H1 (cell line): ENCODE measurements around the gene CPZ. TPM values are rescaled to one million over a fixed set of nuclear protein-coding genes. Genes with fewer than 3 reads are reported as not detected.

Experiments used
- CTCF ChIA-PET: fragments of 300-600 bp; sonication (Branson Sonifier 250); formaldehyde crosslinking; loops from one replicate; lab custom pipeline; 2021; ENCODE audit not compliant: partially characterized antibody; lab: Charles Lee
- POLR2A ChIA-PET: fragments of 300-600 bp; sonication (Branson Sonifier 250); formaldehyde crosslinking; loops from one replicate; lab custom pipeline; 2021; ENCODE audit warnings: inconsistent platforms; ENCODE audit not compliant: partially characterized antibody; lab: Charles Lee
- DNase-seq, 2 experiments: peaks; one replicate each; pipeline versions ENCODE4 v3.0.0 to v3.0.0-alpha.2; 2010 to 2022; ENCODE audit warnings: low spot score in 2 of 2, low read depth in 1 of 2, mixed read lengths in 1 of 2
- FAIRE-seq: peaks from 2 replicates; lab custom pipeline; 2011; peaks lifted over from hg19 to GRCh38; lab: Jason Lieb, UNC
- H2AFZ ChIP-seq: 2 replicates; pipeline ENCODE4 v1.8.1; 2012; ENCODE audit warnings: low read length, inconsistent platforms
- H2AK5ac ChIP-seq: 2 replicates; pipeline ENCODE4 v1.6.1; 2013; ENCODE audit warnings: low read depth, low read length
- H2BK120ac ChIP-seq: replicated peaks from 2 replicates; pipeline ENCODE3; 2013; ENCODE audit warnings: low read depth, low read length, inconsistent platforms
- H2BK12ac ChIP-seq: 2 replicates; pipeline ENCODE4 v1.6.1; 2013; ENCODE audit warnings: low read depth, low read length
- H2BK15ac ChIP-seq: 2 replicates; pipeline ENCODE4 v1.6.1; 2013; ENCODE audit warnings: low read length
- H2BK20ac ChIP-seq: 2 replicates; pipeline ENCODE4 v1.6.1; 2013; ENCODE audit warnings: low read length
- H2BK5ac ChIP-seq: 2 replicates; pipeline ENCODE4 v1.6.1; 2013; ENCODE audit warnings: low read depth, low read length
- H3K14ac ChIP-seq: 2 replicates; pipeline ENCODE4 v1.6.1; 2013; ENCODE audit warnings: inconsistent platforms; ENCODE audit not compliant: insufficient read length
- H3K18ac ChIP-seq: 2 replicates; pipeline ENCODE4 v1.6.1; 2013; ENCODE audit warnings: low read length; ENCODE audit errors: extremely low read depth
- H3K23ac ChIP-seq: 2 replicates; pipeline ENCODE4 v1.6.1; 2013; ENCODE audit warnings: inconsistent platforms; ENCODE audit not compliant: insufficient read length
- H3K23me2 ChIP-seq: 2 replicates; pipeline ENCODE4 v1.6.1; 2013; ENCODE audit warnings: low read depth, low read length
- H3K27ac ChIP-seq: 2 replicates; pipeline ENCODE4 v1.6.1; 2011; ENCODE audit warnings: low read depth, low read length, inconsistent platforms
- H3K27me3 ChIP-seq, 4 experiments: replicated peaks in 1 of 4; 1 replicate in 1 of 4; 2 replicates in 3 of 4; pipeline versions ENCODE4 v1.6.1 to v1.8.1; 2011 to 2013; ENCODE audit warnings: low read length in 3 of 4, mild to moderate bottlenecking in 3 of 4, inconsistent platforms in 2 of 4, mixed read lengths in 2 of 4, moderate library complexity in 1 of 4; ENCODE audit not compliant: control insufficient read depth in 3 of 4, insufficient read depth in 3 of 4; ENCODE audit errors: extremely low read depth in 1 of 4
- H3K36me3 ChIP-seq, 4 experiments: 2 replicates each; pipeline versions ENCODE4 v1.6.1 to v1.8.1; 2011 to 2013; ENCODE audit warnings: mild to moderate bottlenecking in 4 of 4, low read length in 3 of 4, moderate library complexity in 2 of 4, control low read depth in 1 of 4, inconsistent platforms in 1 of 4; ENCODE audit not compliant: insufficient read depth in 4 of 4, control insufficient read depth in 2 of 4
- H3K4ac ChIP-seq: replicated peaks from 2 replicates; pipeline ENCODE3; 2013; ENCODE audit warnings: low read length, low read depth, mixed read lengths, inconsistent platforms; ENCODE audit not compliant: insufficient read length
- H3K4me1 ChIP-seq, 4 experiments: replicated peaks in 1 of 4; 1 replicate in 1 of 4; 2 replicates in 3 of 4; pipeline versions ENCODE4 v1.6.1 to v1.8.1; 2011 to 2013; ENCODE audit warnings: low read length in 3 of 4, inconsistent platforms in 2 of 4, mixed read lengths in 1 of 4; ENCODE audit not compliant: insufficient read depth in 4 of 4, control insufficient read depth in 3 of 4
- H3K4me2 ChIP-seq, 2 experiments: 2 replicates each; pipeline versions ENCODE4 v1.6.1 to v1.8.1; 2011 to 2013; ENCODE audit warnings: low read depth in 2 of 2, low read length in 2 of 2, control low read depth in 1 of 2, inconsistent platforms in 1 of 2, mild to moderate bottlenecking in 1 of 2; ENCODE audit not compliant: insufficient read depth in 1 of 2
- H3K4me3 ChIP-seq, 4 experiments: fragments of 200-600, 300-600 bp in 1 of 4; sonication (generic), shearing (Covaris generic), sonication (Bioruptor Twin) in 1 of 4; 2 replicates each; pipeline versions ENCODE4 v1.5.1 to v1.8.1; 2011 to 2016; ENCODE audit warnings: low read length in 4 of 4, low read depth in 3 of 4, control low read depth in 2 of 4, inconsistent platforms in 2 of 4, mild to moderate bottlenecking in 2 of 4, mixed read lengths in 1 of 4, moderate library complexity in 1 of 4; ENCODE audit not compliant: insufficient read depth in 2 of 4; ENCODE audit errors: extremely low read depth in 1 of 4
- H3K56ac ChIP-seq: replicated peaks from 2 replicates; pipeline ENCODE3; 2013; ENCODE audit warnings: low read depth, mild to moderate bottlenecking, mixed read lengths, low read length, inconsistent platforms; ENCODE audit not compliant: insufficient read length
- H3K79me1 ChIP-seq: 2 replicates; pipeline ENCODE4 v1.6.1; 2013; ENCODE audit warnings: low read depth, low read length, control low read depth
- H3K79me2 ChIP-seq, 2 experiments: 2 replicates each; pipeline versions ENCODE4 v1.6.1 to v1.8.1; 2012 to 2013; ENCODE audit warnings: low read length in 2 of 2, mild to moderate bottlenecking in 2 of 2, inconsistent platforms in 1 of 2; ENCODE audit not compliant: insufficient read depth in 2 of 2, control insufficient read depth in 1 of 2
- H3K9ac ChIP-seq, 4 experiments: replicated peaks in 1 of 4; 1 replicate in 1 of 4; 2 replicates in 3 of 4; pipeline versions ENCODE4 v1.6.1 to v1.8.1; 2011 to 2013; ENCODE audit warnings: low read depth in 3 of 4, low read length in 3 of 4, control low read depth in 2 of 4, mild to moderate bottlenecking in 2 of 4, moderate library complexity in 2 of 4, inconsistent platforms in 1 of 4; ENCODE audit errors: extremely low read depth in 1 of 4
- H3K9me3 ChIP-seq, 2 experiments: 2 replicates each; pipeline versions ENCODE4 v1.6.1 to v1.8.1; 2012 to 2013; ENCODE audit warnings: mild to moderate bottlenecking in 2 of 2, moderate library complexity in 2 of 2, control low read depth in 1 of 2, inconsistent platforms in 1 of 2, low read depth in 1 of 2, low read length in 1 of 2, mixed read lengths in 1 of 2; ENCODE audit not compliant: insufficient read depth in 2 of 2
- H4K20me1 ChIP-seq, 2 experiments: replicated peaks in 1 of 2; 2 replicates each; pipeline versions ENCODE3 to v1.8.1; 2011 to 2013; ENCODE audit warnings: inconsistent platforms in 2 of 2, low read length in 2 of 2, mild to moderate bottlenecking in 1 of 2; ENCODE audit not compliant: insufficient read depth in 2 of 2, control insufficient read depth in 1 of 2
- H4K5ac ChIP-seq: 2 replicates; pipeline ENCODE4 v1.6.1; 2013; ENCODE audit warnings: low read length, low read depth, mixed read lengths, inconsistent platforms; ENCODE audit not compliant: insufficient read length
- H4K8ac ChIP-seq: 2 replicates; pipeline ENCODE4 v1.8.0; 2013; ENCODE audit warnings: mild to moderate bottlenecking, moderate library complexity, low read length, inconsistent platforms; ENCODE audit not compliant: insufficient read depth; ENCODE audit errors: extremely low read depth
- H4K91ac ChIP-seq: replicated peaks from 2 replicates; pipeline ENCODE3; 2013; ENCODE audit warnings: low read length, mixed read lengths, inconsistent platforms; ENCODE audit not compliant: insufficient read length
- JUN ChIP-seq: IDR thresholded peaks from 2 replicates; pipeline ENCODE4 v1.6.1; 2011; ENCODE audit warnings: low read depth, mild to moderate bottlenecking, improper control_type of control experiment, low read length
- KDM5A ChIP-seq: fragments of 200-600 bp; IDR thresholded peaks from 2 replicates; pipeline ENCODE4 v1.7.1; 2012; ENCODE audit warnings: mild to moderate bottlenecking, low read length, inconsistent platforms, mixed read lengths
- POU5F1 ChIP-seq: IDR thresholded peaks from 2 replicates; pipeline ENCODE4 v1.6.1; 2011; ENCODE audit warnings: low read depth, mild to moderate bottlenecking, low read length, moderate library complexity
- TEAD4 ChIP-seq: IDR thresholded peaks from 2 replicates; pipeline ENCODE4 v1.6.1; 2012; ENCODE audit warnings: low read depth, low read length, inconsistent platforms, mixed read lengths
- WGBS, 2 experiments: shearing (Covaris generic) in 1 of 2; methylation state at CpG; one replicate each; pipeline versions ENCODE4 v1.1.6 to v1.1.7; 2013 to 2015; ENCODE audit warnings: low lambda C conversion rate in 2 of 2, mixed read lengths in 2 of 2, inconsistent platforms in 1 of 2, low coverage in 1 of 2, missing lambda C conversion rate in 1 of 2; ENCODE audit not compliant: insufficient replicate concordance in 2 of 2, insufficient coverage in 1 of 2, insufficient read length in 1 of 2; ENCODE audit errors: extremely low coverage in 1 of 2, missing lambda C conversion rate in 1 of 2; 5-methylcytosine and 5-hydroxymethylcytosine counted together
- polyA plus RNA-seq, 7 experiments: library from polyadenylated mRNA; depleted of rRNA in 3 of 7; stranded (reverse) in 5 of 7; unstranded in 2 of 7; fragments of >200 nt in 5 of 7; fragments of 200-250 nt in 2 of 7; gene quantifications; 1 replicate in 5 of 7; 2 replicates in 1 of 7; 4 replicates in 1 of 7; pipeline versions ENCODE4 v1.2.1 to v1.2.3, GENCODE V29; 2011 to 2013; ENCODE audit warnings: missing spikeins in 2 of 7, mixed read lengths in 2 of 7
- total RNA-seq: library from RNA; stranded (reverse); fragmentation: NEBNext Ultra II Directional; extraction: Animal tissue kit (Norgen Biotek cat#: 25700); gene quantifications from 2 replicates; pipeline ENCODE4 v1.2.1, GENCODE V29; 2021

CPZ gene
- total and polyA plus RNA-seq, 2 of the 8 experiments (the other 6 are each of a cell fraction or from before 2014, with no cell fraction given): 28.8 to 40.7 TPM

DNA sequence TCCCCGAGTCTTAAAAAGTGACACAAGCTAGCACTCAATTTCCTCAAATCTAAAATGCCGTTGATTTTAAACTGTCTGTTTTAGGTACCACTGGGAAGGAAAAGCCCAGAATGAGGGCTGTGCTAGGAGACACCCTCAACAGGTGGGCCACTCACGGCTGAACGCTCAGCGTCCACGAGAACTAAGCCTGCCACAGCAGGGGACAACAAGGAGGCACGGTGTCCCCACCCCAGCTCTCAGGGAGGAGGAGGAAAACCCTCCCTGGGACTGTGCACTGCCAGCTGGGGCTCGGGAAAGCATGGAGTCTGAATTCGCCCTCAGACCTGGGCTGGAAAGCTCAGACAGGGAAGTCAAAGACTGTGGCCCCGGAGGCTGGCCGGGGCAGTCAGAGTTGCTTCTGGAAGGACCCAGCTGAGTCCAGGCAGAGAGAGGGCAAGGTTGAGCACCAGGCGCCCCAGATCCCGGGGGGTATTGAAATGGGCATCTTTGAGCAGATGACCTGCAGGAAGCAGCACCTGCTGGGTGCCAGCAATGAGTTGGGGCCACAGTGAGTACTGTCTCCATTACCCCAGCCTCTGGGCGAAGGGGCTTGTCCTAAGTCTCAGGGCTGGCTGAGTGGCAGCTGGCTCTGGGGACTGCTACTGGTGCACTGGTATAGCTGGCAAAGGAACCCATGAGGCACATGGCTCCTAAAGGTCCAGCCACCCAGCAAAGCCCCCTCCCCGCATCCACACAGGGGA lies 769 bp upstream of the CPZ start:
- TF ChIP-seq JUN (no peak), KDM5A (no peak), POU5F1 (no peak), TEAD4 (no peak)
- TF ChIP-seq, all 59 proteins: peak for 0
- Histone ChIP-seq H3K9ac (no peak overlapping the region), H3K4me2 (peak overlapping the region; percentile 81 to 98; a peak in 3 of 4 replicates), H2AFZ (no peak overlapping the region), H2BK15ac (peak overlapping the region; percentile 88; the same call in 1 of the 2 replicates), H2BK5ac (peak overlapping the region; percentile 44; the same call in 1 of the 2 replicates), H3K27me3 (0 out of 7 replicates have a peak, but pooled peaks cover 0 to 3% (median under 1%) of the 10 kb centered on the region in 4 experiments), H3K18ac (peak overlapping the region; percentile 72), H3K79me2 (peaks cover 0 to 17% of the 10 kb centered on the region in 2 experiments; a peak in 1 of 4 replicates), H3K27ac (no peak overlapping the region), H4K91ac (peak overlapping the region; percentile 84), H3K23ac (no peak overlapping the region), H2AK5ac (peak overlapping the region; percentile 9; the same call in 1 of the 2 replicates), H3K23me2 (peaks cover 14% of the 10 kb centered on the region; the same call in 1 of the 2 replicates), H2BK120ac (peak overlapping the region; percentile 78), H3K79me1 (peaks cover 4% of the 10 kb centered on the region), H3K56ac (no peak overlapping the region), H3K36me3 (no peaks in the 10 kb centered on the region), H4K5ac (no peak overlapping the region), H2BK20ac (0 out of 2 replicates have a peak overlapping the region, but pooled peaks have one; percentile 93), H3K14ac (no peak overlapping the region), H3K4me1 (peaks cover 0 to 24% (median 20%) of the 10 kb centered on the region in 4 experiments; a peak in 6 of 7 replicates), H3K4me3 (peak overlapping the region in 3 of 4 experiments; percentile 47 to 78 (median 51); a peak in 5 of 8 replicates), H4K20me1 (peaks cover 3 to 19% of the 10 kb centered on the region in 2 experiments), H3K4ac (no peak overlapping the region), H3K9me3 (no peaks in the 10 kb centered on the region), H4K8ac (0 out of 2 replicates have a peak overlapping the region, but pooled peaks have one; percentile 71), H2BK12ac (peak overlapping the region; percentile 84; the same call in 1 of the 2 replicates)
- POLR2A ChIA-PET: interaction anchor here (0.8 to 2.9 kb wide), 7 partner anchors 11 to 127 kb away, joined by 3 to 12 read pairs (median 4); no protein-coding TSS in a partner anchor
- CTCF ChIA-PET: interaction anchor here (0.7 to 5.8 kb wide), 12 partner anchors 9 to 124 kb away, joined by 3 to 49 read pairs (median 6); partner anchors contain the start of gene GPR78
- 71% methylated on average over 15 of the region's 15 CpGs; no CpG with 5 or more reads in 1 of the 2 experiments for WGBS, 2 experiments
- FAIRE-seq (no peak), DNase-seq (no peak)
